ENCODE measurements around the gene CTDP1.
"Not testable (repeated sequence)": the region's sequence is repeated elsewhere in the genome, so short reads cannot be mapped to it uniquely, and the experiment has no call there.

The CTDP1 gene

GRCh38 chr18:79683626-79684282 lies 4.2 kb downstream of the CTDP1 start:
- DNase-seq, result no peak

- no peak for DNase-seq
These were observed 4.7 kb downstream of the CTDP1 start for GRCh38 chr18:79684283-79684631.

GRCh38 chr18:79684787-79685186 lies 5.2 kb downstream of the CTDP1 start:
- no peak for DNase-seq

- no peak for DNase-seq
These were observed 5.7 kb downstream of the CTDP1 start for GRCh38 chr18:79685281-79685680.

GRCh38 chr18:79685971-79686370 lies 6.4 kb downstream of the CTDP1 start:
- DNase-seq, result no peak

GRCh38 chr18:79687806-79688205 lies 8.2 kb downstream of the CTDP1 start:
- no peak for DNase-seq

- DNase-seq, result no peak
These were observed 10.5 kb downstream of the CTDP1 start for GRCh38 chr18:79690071-79690470.

- no peak for DNase-seq
These were observed 11.2 kb downstream of the CTDP1 start for GRCh38 chr18:79690586-79691482.

- DNase-seq, result no peak
These were observed 12.5 kb downstream of the CTDP1 start for GRCh38 chr18:79692056-79692455.

GRCh38 chr18:79692886-79693285 lies 13.3 kb downstream of the CTDP1 start:
- DNase-seq, result no peak

- no peak for DNase-seq
These were observed 14.1 kb downstream of the CTDP1 start for GRCh38 chr18:79693561-79694205.

- DNase-seq, result not testable (repeated sequence)
These were observed 14.7 kb downstream of the CTDP1 start for GRCh38 chr18:79694206-79694894.

- DNase-seq, result no peak
These were observed 15.3 kb downstream of the CTDP1 start for GRCh38 chr18:79694895-79695213.

GRCh38 chr18:79695269-79695668 lies 15.7 kb downstream of the CTDP1 start:
- DNase-seq, result no peak

GRCh38 chr18:79695856-79696850 lies 16.6 kb downstream of the CTDP1 start:
- no peak for DNase-seq

GRCh38 chr18:79697178-79697577 lies 17.6 kb downstream of the CTDP1 start:
- DNase-seq, result no peak

- DNase-seq, result no peak
These were observed 18.4 kb downstream of the CTDP1 start for GRCh38 chr18:79697976-79698375.

GRCh38 chr18:79698668-79699335 lies 19.2 kb downstream of the CTDP1 start:
- DNase-seq, result no peak

GRCh38 chr18:79699653-79700052 lies 20.1 kb downstream of the CTDP1 start:
- DNase-seq, result no peak

GRCh38 chr18:79702906-79703305 lies 23.3 kb downstream of the CTDP1 start:
- no peak for DNase-seq

GRCh38 chr18:79704631-79705030 lies 25.0 kb downstream of the CTDP1 start:
- no peak for DNase-seq

GRCh38 chr18:79705272-79705671 lies 25.7 kb downstream of the CTDP1 start:
- DNase-seq, result no peak
